Measurements from ENCODE around the gene PRKAG2.

DNA sequence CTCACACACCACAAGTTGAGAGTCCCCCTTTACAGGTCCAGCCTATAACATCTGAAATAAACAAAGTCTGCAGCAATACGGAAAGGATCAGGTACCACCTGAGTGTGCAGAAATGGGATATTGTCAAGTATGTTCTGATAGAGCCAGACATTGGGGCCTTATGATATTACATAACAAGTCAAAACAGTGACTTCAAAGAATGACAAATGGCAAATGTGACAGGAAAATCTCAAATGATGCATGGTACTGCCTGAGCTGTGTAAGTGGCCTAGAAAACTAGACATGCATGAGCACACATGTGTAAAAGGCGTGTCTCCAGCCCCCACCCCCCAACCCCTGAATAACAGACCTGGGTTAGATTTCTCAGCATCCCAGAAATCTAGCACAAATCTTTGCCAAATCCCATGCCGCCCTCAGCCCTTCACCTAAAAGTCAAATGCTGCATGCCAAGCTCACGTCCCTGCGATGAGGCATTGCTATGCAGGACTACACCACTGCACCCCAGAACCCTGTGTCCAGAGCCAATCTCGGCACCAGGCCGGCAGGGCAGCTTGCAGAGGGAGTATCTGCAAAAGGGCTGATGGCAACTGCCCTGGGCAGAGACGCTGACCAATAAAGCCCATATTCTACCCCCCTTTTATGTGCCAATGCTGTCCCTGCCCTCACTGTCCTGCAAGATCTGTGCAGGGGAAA is 58.8 kb downstream of the PRKAG2 start:
- TF ChIP-seq, protein P1, sequence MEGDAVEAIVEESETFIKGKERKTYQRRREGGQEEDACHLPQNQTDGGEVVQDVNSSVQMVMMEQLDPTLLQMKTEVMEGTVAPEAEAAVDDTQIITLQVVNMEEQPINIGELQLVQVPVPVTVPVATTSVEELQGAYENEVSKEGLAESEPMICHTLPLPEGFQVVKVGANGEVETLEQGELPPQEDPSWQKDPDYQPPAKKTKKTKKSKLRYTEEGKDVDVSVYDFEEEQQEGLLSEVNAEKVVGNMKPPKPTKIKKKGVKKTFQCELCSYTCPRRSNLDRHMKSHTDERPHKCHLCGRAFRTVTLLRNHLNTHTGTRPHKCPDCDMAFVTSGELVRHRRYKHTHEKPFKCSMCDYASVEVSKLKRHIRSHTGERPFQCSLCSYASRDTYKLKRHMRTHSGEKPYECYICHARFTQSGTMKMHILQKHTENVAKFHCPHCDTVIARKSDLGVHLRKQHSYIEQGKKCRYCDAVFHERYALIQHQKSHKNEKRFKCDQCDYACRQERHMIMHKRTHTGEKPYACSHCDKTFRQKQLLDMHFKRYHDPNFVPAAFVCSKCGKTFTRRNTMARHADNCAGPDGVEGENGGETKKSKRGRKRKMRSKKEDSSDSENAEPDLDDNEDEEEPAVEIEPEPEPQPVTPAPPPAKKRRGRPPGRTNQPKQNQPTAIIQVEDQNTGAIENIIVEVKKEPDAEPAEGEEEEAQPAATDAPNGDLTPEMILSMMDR (IDR thresholded peaks at IDR 0.05), result no peak
- TF ChIP-seq POLR2A (IDR thresholded peaks at IDR 0.05) (no peak), EP300 (IDR thresholded peaks at IDR 0.05; ENCODE audit: low read depth) (no peak)

Data from transverse colon (tissue), 3 donors.